Right hindlimb (tissue), 1 donor: Measurements from ENCODE around the gene SOX2.

Source experiments
- DNase-seq: peaks from one replicate; pipeline ENCODE4 v3.0.0-alpha.2; 2018

SOX2 gene

DNA sequence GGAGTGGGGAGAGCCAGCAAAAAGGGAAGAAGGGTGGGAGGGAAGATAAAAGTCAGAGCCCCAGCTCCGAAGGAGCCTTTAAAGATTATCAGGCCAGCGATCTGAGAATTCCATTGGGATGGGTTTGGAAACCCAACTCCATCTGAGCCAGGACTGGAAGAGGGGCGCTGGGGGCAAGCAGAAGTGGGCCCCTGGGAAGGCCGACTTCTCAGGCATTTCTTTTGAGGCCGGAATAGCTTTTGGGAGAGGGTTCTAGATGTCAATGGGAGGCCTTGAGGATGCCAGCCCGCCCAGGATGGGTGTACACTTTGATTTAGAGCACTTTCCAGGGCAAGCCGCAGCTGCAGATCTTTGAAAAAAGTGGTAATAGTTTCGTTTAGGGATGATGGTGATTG lies 6.6 kb upstream of the SOX2 start:
- DNase-seq: no peak

DNA sequence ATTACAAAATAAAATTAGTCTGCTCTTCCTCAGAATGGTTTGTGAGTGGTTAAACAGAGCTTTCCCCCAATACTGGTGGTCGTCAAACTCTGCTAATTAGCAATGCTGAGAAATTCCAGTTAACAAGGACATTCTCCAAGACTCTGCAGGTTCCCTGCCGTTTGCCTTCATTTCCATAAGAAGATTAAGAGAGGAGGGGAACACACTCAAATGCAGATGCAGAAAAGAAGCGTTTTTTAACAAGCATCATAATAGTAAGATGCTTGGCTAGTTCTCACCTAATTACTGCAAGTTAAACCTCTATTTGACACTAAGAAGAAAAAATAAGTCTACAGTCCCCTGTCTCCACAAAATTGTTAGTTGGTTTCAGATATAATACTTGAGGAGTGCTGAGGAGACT lies 3.7 kb upstream of the SOX2 start:
- DNase-seq: no peak

DNA sequence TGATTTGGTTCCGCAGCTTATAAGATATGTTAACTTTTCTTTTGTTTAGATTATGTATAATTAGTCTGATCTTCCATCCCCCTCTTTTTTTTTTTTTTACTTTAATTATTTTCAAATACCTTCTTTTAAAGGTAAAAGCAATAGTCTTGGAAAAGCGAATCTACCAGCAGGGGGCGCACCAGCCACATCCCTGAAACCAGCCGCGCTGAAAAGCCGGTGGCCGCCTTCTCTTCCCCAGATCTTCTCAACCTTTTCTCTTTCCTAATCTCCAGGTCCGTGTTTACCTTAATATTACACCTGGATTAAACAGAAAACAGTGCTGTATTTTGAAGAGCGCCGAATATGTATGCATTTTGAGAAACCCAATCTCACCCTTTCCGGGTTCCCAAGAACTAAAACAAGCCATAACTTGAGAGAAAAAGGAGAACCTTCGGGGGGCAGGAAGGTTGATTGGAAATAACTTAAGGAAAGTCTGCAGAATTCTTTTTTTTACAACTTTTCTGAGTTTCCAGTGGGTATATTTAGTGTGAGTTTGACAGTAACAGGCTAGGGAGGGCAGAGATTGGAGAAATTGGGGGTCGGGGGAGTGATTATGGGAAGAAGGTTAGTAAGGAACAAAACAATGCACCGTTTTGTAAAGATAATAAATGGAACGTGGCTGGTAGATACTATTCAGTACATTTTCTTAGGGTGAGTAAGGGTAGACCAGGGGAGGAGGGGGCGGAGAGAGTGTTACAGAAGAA lies 2.0 kb upstream of the SOX2 start:
- DNase-seq: peak; percentile 77

DNA sequence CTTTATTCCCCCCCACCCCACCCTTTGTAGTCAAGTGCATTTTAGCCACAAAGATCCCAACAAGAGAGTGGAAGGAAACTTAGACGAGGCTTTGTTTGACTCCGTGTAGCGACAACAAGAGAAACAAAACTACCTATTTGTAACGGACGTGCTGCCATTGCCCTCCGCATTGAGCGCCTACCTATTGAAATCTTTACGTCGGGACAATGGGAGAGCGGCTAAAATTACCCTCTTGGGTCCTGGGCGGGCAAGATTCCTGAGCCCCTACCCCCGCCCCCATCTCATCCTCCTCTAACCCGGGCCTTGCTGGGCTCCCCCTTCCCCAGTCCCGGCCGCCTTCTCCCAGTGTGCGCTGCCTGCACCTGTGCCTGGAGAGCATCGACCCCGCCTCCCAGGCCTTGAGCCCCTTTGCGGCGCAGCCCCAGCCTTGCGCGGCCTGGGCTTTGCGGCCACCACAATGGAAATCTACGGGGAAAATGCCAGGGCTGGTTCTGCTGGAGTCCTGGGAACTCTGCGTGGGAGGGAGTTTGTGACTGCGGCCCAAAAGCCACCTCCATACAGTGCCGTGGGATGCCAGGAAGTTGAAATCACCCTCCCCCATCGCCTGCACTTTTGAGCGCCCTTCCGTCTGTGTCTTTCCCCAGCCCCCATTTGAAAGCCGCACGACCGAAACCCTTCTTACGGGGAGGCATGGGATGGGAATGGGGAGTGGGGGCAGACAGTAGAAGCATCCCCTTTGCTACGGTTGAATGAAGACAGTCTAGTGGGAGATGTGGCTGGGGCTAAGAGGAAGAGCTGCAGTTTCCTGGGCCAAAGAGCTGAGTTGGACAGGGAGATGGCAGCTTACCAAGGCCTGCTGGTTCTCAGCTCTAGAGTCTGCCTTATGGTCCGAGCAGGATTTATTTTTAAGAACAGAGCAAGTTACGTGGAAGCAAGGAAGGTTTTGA lies 1.1 kb upstream of the SOX2 start:
- DNase-seq: no peak

DNA sequence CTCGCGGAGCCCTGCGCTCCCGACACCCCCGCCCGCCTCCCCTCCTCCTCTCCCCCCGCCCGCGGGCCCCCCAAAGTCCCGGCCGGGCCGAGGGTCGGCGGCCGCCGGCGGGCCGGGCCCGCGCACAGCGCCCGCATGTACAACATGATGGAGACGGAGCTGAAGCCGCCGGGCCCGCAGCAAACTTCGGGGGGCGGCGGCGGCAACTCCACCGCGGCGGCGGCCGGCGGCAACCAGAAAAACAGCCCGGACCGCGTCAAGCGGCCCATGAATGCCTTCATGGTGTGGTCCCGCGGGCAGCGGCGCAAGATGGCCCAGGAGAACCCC lies 464 bp downstream of the SOX2 start:
- DNase-seq: no peak

DNA sequence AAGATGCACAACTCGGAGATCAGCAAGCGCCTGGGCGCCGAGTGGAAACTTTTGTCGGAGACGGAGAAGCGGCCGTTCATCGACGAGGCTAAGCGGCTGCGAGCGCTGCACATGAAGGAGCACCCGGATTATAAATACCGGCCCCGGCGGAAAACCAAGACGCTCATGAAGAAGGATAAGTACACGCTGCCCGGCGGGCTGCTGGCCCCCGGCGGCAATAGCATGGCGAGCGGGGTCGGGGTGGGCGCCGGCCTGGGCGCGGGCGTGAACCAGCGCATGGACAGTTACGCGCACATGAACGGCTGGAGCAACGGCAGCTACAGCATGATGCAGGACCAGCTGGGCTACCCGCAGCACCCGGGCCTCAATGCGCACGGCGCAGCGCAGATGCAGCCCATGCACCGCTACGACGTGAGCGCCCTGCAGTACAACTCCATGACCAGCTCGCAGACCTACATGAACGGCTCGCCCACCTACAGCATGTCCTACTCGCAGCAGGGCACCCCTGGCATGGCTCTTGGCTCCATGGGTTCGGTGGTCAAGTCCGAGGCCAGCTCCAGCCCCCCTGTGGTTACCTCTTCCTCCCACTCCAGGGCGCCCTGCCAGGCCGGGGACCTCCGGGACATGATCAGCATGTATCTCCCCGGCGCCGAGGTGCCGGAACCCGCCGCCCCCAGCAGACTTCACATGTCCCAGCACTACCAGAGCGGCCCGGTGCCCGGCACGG lies 991 bp downstream of the SOX2 start:
- DNase-seq: no peak

DNA sequence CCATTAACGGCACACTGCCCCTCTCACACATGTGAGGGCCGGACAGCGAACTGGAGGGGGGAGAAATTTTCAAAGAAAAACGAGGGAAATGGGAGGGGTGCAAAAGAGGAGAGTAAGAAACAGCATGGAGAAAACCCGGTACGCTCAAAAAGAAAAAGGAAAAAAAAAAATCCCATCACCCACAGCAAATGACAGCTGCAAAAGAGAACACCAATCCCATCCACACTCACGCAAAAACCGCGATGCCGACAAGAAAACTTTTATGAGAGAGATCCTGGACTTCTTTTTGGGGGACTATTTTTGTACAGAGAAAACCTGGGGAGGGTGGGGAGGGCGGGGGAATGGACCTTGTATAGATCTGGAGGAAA lies 1.5 kb downstream of the SOX2 start:
- no peak for DNase-seq

DNA sequence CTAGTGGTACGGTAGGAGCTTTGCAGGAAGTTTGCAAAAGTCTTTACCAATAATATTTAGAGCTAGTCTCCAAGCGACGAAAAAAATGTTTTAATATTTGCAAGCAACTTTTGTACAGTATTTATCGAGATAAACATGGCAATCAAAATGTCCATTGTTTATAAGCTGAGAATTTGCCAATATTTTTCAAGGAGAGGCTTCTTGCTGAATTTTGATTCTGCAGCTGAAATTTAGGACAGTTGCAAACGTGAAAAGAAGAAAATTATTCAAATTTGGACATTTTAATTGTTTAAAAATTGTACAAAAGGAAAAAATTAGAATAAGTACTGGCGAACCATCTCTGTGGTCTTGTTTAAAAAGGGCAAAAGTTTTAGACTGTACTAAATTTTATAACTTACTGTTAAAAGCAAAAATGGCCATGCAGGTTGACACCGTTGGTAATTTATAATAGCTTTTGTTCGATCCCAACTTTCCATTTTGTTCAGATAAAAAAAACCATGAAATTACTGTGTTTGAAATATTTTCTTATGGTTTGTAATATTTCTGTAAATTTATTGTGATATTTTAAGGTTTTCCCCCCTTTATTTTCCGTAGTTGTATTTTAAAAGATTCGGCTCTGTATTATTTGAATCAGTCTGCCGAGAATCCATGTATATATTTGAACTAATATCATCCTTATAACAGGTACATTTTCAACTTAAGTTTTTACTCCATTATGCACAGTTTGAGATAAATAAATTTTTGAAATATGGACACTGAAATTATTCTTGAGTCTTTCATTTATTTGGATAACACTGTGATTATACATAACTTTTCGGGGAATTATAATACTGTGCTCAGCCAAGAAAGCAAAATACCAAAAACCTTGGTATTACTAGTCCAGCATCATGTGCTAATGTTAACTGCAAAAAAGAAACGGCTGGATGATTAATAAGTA lies 2.2 kb downstream of the SOX2 start:
- DNase-seq: no peak

DNA sequence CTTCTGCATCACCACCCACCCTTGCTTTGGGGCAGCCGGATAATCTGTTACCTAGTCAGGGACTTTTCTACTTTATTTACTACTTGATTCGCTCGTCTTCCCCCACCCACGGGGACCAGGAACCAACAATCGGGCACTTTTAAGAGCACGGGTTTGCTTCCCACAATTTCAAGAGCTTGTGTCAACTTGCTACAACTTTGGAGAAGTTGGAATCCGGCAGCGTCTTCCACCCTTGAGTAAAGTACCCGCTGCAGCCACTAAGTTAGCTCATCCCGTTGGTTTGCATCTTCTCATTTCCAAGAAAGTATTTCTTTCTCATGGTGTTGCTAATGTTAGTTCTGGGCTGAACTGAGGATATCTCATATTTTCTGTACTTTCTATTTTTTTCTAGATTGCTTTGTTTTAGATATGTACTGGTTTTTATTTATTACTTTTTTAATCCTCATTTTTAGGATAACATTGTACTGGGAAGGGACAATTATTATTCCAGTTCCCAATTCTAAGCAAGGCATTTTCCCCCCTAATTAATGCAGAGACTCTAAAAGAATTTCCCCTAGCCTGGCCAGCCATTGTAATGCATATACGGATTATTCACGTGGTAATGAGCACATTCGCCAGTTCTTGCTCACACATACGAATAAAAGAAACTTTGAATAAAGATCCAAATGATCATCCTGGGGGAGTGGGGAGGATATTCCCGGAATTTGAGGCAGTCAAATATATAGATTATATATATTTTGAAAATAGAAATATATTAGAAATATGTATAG lies 4.0 kb downstream of the SOX2 start:
- no peak for DNase-seq

DNA sequence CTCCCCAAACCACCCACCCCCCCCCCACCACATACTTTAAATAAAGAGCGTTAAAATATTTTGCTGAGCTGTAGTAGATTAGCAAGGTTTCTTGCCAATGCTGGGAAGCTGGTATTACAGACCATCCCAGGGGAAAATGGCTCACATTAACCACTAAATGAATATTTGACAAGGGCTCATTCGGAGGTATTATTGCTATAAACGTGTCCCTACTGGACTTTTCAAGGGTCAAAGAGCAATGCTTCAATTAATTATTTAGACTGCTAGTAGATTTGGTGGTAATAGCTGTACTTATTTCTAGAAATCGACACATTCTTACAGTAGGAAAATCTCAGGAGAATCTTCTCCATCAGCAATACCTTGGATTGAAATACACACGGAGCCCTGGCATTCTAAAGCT lies 5.2 kb downstream of the SOX2 start:
- DNase-seq: no peak

DNA sequence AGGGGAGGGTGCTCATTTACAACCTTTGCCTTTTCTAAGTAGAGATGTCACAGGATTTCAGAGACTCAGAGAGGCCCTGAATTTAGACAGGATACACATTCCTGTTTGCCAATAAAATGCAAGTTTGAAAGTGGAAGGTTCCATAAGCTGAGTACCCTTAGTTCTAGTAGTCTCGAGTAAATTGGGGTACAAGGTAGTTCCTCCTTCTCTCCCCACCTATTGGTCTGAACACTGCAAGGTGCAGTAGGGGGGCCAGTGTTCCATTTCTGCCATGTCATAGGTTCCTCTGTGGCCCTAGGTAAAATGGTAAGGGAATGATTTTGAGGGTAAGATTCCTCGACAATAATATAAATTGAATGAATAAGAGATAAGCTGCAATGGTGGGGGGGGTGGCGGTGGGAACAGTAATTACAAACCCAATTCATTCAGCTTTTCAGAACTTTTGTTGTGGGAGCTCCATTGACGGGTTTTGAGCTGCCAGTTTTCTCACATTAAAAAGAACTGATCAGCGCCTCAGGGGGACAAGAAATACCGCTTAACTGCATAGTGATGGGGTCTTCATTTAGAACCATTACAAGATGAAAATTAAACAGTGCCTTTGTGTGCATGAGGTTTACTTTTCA lies 5.9 kb downstream of the SOX2 start:
- no peak for DNase-seq

DNA sequence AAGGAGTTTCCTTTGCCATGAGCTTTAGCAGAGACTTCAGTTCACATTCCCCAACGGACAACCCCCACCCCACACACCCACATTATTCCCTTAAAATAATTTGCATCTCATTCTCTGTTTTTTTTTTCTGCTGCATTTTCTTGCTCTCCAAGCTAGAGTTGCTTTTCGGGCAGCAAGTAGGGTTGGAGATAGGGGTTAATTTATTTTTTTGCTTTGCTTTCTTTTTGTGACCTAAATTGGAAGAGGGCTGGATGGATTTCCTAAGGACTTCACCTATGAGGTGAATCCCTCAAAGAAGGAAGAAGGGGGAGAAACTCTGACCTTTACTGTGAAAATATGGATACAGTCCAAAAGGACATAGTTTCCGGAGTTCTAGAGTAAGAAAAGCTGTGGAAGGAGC lies 6.6 kb downstream of the SOX2 start:
- DNase-seq: no peak

DNA sequence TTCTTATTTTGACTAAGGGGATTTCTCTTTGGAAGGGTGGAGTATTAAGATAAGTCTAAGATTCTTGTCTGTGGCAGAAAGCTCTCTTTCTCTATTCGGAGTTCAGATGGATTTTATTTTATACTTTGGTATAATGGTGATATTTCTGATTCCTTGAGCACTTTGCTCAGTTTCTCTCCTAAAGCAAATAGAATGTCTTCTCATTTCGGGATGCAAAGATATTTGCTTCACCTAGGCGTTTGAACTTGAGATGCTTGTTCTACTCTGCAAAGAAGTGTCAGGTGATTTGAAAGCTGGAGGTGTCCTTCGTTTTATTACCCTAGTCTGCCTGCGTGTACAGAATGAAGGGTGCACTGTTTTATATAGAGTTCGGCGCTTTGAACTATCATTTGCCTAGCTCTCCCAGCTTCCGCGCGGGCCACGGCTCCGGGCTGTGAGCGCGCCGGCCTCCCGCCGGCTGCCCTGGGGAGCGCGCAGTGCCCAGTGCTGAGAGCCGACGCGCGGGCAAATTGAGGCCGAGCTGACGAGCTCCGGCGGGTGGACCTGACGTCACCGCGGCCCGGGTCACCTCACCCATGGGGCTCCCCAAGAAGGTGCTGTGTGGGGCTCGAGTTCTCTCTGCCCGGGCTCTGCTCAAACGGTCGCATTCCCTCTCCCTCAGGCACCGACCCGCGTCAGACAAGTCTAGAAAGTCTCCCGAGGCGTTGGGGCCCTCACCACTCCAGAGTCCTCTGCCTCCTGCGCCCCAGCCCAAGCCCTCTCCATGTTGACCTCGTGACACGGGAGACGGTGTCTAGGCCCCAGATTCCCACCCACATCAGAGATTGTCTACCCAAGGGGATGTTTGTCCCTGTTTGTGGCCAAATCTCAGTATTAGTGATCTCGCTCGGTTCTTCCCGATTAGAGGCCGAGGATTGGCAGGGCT lies 7.5 kb downstream of the SOX2 start:
- DNase-seq: no peak

DNA sequence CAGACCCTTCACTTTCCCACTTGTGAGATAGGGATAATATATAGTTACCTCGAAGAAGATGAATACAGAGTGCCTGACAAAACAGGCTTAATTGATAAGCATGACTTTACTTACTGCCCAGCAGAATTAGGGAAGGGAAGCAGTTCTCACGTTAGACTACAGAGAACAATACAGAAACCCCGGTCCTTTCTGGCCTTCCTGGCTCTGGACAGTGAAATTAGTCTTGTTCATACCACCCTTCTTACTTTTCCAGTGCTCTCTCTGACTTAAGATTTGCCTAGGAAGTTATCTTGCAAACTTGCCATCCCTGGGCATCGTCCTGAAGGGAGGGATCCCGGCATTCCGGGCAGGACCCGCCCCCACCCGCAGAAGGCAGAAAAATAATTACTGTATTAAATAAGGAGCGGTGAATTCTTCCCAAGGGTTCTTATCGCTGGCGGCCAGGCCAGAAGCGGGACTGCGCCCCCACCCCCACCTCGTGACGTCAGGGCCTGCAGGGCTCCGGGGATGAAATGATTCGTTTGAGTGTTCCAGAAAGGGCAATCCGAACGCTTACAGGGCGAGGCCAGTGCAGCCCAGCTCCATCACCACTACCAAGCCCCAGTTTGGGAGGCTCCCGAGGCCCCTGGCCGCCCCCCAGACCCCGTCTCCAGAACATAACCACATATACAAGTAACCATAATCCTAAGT lies 8.4 kb downstream of the SOX2 start:
- DNase-seq: no peak

DNA sequence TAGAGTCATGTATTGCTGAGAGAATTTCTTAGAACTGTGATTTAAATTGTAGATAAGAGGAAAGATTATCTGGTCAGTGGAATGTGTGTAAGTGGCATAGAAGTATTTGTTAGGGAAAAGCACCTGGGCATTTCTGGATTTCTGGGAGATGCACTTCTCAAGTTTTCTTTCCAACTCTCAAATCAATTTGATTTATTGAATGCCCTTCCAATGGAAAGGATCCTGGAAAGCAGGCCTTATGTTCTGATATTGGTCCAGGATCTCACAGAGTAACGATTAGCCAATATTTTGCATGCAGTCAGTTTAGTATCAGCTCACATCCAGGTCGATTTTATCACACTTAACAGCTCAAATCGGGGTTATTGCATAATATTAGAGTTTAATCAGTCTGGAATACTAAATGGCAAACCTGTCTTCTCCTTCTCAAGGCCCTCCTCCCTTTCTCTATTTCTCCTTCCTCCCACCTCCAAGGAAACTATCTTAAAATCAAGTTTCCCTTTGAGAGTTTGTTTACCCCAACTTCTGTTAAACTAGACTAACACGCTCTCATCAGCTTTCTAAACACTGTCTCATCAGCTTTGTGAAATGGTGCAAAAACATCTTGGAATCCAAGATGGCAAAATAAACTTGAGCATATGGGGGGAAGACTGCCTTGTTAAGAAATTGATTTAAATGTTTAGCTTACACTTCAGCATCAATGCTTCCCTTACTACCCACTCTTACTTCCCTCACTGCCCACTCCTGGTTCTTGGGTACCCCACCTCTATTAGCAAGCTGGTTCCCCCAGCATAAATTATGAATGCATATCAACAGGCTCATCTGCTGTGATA lies 9.5 kb downstream of the SOX2 start:
- no peak for DNase-seq

DNA sequence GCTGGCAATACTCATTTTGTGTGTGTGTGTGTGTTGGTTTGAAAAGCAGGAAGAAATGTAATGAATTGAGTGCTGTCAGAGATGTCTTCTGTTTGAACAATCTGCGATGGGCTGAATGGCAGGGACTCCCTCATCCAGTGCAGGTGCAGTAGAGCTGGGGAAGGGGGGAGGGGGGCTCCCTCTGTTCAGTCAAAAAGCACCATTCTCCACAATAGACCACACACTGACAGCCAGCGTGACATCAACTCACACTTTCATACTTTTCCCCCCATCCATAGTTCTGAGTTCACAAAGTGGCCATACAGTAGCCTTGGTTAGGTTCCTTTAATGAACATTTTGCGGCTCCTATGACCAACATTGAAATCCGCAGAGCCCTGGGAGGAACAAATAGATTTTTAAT lies 10.4 kb downstream of the SOX2 start:
- DNase-seq: no peak

DNA sequence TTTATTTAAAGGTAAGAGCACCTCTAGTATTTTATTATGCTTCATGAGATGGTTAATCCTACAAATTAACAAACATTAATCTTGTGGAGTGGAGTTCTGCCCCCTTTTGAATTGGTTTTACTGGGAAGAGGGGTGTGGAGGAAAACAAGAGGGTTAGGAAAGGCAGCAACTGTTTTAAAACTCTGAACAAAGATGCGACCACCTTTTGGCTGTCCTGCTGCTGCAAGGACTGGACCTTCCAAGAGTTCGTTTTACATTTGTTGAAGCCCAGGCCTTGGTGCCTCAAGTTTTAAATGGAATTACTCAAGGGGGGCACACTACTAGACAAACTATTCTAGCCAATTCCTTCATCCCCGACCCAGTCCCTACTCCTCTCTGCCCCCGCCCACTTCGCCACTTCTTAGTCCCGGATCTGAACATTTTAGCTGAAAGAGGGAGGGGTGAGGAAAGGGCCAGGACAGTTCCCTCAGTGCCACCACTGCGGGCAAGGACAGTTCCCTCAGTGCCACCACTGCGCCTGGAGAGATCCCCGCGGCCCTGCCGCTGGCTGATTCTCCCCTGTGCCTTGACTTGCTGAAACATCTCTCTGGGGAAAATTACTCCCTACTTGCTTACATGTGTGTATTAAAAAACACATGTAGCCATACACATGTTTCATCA lies 11.2 kb downstream of the SOX2 start:
- DNase-seq: no peak

DNA sequence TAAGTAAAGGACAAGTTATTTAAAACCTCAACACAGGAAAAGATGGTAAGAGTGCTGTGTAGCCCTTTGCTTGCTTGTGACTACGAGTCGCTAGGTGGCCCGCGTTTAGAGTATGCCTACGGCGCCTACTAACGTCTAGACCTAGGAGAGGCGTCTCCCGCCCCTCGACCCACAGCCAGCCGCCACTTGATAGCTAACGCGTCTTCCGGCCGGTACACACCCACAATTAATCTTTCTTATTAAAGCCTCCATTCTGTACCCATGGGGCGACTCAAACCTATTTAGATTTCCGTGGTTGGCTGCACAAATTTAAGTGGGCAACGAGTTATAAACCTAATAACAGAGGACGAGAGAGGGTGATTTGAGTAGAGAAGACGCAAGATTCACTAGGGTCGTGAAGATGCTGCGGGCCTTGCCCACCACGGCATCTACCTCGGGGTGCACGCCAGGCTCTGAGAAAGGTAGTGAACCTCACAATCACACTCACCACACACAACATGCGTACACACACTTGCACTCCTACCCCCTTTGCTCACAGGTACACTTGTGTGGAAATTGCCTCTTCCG lies 12.0 kb downstream of the SOX2 start:
- DNase-seq: no peak
